GM21825 (cell line): ENCODE measurements around the gene TMEM123.

Source experiments
- ATAC-seq: cut with Tn5 transposase; IDR thresholded peaks from one replicate; pipeline ENCODE4 v1.9.1; 2021; ENCODE audit warnings: mild to moderate bottlenecking, moderate library complexity; ENCODE audit not compliant: unreplicated experiment

TMEM123 gene, protein sequence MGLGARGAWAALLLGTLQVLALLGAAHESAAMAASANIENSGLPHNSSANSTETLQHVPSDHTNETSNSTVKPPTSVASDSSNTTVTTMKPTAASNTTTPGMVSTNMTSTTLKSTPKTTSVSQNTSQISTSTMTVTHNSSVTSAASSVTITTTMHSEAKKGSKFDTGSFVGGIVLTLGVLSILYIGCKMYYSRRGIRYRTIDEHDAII

DNA sequence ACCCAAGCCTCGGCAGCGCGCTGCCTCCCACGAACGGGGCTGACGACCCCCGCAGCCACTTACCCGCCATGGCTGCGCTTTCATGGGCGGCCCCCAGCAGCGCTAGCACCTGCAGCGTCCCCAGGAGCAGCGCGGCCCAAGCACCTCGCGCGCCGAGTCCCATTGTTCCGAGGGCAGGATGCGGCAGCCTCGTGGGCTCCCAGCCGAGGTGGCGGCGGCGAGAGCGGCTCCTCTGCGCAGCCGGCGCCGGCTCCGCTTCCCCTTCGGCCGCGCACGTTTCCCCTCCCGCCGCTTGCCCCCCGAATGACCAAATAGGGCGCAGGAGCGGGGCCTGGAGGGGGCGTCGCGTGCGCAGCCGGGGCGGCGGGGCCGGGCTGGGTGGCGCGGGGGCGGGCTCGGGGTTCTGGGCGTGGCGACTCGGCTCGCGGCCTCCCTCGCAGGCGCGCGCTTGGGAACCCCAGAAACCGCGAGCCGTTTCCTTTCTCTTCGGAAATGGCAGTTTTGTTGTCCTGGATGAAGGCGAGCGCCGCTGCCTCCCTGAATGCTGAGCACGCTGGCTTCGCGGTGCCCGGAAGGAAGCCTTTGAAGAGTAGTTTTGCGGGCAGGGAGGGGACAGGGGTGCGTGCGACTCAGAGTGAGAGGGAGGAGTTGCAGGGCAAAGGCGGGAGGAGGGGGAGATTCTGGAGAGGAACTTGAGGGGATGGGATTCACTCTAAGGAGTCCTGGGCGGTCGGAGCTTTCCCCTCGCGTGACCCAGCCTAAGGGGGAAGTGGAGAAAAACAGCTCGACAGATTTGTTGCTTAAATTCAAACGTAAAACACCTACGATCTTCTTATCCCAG lies at the start of gene TMEM123:
Gene TMEM123 (minus strand): TSS at position 305 of the 841 bp plus-strand sequence. CDS start 142 bp downstream, at position 163.
- peak; percentile 63 for ATAC-seq

DNA sequence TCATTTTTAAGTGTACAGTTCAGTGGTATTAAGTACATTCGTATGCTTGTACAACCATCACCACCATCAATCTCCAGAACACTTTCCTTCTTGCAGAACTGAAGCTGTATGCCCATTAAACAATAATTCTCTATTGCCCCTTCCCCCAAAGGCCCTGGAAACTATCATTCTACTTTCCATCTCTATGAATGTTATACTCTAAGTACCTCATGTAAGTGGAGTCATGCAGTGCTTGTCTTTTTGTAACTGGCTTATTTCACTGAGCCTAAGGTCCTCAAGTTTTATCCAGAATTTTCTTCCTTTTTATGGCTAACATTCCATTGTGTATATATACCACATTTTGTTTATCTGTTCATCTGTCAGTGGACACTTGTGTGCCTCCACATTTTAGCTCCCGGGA lies 48.3 kb upstream of the TMEM123 start:
- ATAC-seq: no peak

GRCh38 chr11:102499931-102500330 lies 47.4 kb upstream of the TMEM123 start:
- ATAC-seq: no peak

- no peak for ATAC-seq
Measured at GRCh38 chr11:102499151-102499550, 46.6 kb upstream of the TMEM123 start.

DNA sequence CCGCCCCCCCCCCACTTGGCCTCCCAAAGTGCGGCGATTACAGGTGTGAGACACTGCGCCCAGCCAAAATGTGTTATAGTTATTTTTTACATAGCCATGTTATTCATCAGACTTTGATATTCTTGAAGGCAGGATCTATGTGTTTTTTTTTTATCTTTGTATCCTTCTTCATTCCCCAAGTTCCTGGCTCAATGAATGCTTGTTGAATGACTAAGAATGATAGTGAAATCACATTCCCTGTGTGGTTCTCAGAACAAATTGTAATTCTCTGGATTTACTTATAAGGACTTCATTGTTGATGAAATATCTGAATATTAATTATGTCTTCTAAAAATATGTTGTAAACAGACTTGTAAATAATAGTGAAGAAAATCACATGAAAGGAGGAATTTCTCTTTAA lies 44.5 kb upstream of the TMEM123 start:
- no peak for ATAC-seq

DNA sequence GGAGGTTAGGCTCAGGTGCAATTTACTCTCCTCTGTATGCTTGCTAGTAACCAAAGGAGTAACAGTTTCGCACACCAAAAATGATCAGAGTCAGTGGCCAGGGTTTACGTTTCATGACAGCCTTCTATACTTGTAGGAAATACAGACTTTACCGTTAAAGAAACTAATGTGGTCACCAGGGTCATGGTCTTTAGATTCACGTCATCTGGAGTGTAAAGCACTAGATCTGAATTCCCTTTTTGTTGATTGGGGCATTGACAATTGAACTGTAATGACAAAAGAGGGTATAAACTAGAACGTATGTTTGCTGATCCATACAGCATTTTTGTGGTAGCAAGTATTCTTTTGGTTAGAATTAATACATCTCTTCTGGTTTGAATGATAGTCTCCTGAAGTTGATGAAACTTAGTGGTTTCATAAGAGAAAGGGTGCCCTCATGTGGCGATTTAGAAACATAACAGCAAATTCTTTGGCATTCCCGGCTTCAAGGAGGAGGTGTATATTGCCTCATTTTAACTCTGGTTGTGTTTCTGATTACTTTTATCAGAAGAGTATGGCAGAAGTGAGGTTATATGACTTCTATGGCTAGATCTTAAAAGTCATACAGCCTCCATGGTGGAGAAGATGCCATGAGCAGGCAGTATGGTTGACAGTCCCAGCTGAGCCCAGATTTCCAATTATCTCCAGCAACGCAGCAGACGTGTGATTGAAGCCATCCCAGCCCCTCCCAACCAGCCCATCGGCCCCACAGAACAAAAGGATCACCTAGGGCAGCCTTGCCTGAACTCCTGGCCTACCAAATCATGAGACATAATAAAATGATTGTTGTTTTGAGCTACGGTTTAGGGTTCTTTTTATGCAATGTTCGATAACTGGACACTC lies 42.8 kb upstream of the TMEM123 start:
- ATAC-seq: peak; percentile 95

DNA sequence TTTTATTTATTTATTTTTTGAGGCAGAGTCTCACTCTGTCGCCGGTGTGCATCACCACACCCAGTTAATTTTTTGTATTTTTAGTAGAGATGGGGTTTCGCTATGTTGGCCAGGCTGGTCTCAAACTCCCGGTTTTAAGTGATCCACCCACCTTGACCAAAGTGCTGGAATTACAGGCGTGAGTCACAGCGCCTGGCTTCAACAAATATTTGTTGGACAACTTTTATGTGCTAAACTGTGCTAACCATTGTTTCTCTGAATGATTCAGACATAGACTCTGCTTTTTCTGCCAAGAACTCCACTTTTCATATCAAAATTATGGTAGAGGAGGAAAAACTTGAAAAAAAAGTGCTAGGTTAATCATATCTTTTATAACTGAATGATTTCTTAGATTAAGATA lies 41.7 kb upstream of the TMEM123 start:
- no peak for ATAC-seq

DNA sequence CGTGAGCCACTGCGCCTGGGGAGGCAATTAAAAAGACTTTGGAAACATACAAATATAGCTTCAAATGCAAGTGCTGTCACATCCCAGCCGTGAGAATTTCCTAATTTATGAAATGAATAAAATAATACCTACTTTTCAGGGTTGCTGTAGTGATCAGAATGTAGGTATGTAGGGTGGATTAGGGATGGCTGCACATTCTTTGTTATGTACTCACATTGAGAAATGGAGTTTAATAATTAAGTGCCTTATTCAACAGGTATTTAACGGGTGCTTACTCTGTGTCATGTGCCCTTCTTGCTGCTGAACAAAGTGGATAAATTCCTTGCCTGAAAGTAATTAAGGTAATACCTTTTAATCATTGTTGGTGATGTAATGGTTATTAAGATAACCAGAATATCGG lies 41.0 kb upstream of the TMEM123 start:
- ATAC-seq: no peak

GRCh38 chr11:102491969-102492368 lies 39.4 kb upstream of the TMEM123 start:
- no peak for ATAC-seq

DNA sequence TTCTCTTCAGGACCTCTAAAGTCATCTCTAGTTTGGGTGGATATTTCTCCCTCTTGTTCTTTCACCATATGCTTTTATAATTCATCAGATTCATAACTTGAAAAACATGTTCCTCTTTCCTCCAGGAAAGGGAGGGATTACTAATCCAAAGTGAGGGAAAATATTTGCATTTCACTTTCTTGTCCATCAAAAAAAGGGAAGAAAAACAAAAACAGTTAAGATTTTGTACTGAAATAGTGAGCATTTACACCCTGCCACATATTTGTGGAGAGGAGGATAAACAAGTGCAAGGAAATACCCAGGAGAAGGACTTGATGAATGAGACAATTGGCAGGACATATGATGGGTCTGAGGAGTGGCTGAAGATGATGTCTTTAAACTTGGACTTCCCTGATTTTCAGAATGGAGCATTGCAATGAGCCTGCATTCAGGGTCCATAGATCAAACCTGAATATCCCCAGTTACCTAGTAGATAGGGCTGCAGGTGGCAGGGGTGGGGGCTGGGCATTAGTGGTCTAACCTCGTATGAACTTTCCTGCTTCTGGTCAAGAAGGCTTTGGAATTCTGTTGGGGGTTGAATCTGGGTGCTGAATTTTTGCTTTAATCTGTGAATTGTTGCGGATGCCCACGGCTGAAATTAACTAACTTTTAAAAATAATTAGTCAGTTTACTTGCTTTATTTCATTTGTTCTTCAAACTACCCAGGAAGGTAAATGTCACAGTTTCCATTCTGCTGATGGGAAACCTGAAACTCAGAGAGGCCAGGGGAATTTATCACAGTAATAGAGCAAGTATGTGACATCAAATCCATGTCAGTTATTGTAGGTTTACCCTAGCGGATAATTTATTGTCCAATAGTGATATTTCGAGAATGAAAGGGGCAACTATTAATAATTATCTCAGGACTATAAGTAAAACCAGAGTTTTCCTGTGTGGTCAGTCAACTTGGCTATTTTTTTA lies 36.9 kb upstream of the TMEM123 start:
- ATAC-seq: no peak

GRCh38 chr11:102488208-102488607 lies 35.6 kb upstream of the TMEM123 start:
- ATAC-seq: peak; percentile 77

- no peak for ATAC-seq
Measured at GRCh38 chr11:102487214-102487613, 34.6 kb upstream of the TMEM123 start.

DNA sequence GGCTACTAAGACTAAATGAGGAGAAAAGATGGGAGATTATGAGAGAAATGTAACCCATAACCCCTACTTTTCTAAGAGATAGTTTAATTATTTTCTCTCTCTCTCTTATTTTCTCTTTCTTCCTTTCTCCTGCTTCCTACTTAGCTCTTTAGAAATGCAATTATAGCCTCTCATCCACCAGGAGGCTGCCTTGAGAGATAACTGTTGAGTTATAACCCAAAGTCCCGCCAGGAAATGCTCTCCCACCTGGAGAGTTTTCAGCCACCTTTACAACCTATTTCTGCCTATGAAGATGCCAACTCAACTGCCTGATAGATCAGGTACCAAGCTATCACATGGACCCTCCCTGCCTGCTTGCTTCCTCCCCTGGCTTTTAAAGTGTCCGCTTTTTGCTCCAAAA lies 34.0 kb upstream of the TMEM123 start:
- no peak for ATAC-seq

GRCh38 chr11:102485095-102485722 lies 32.6 kb upstream of the TMEM123 start:
- no peak for ATAC-seq

GRCh38 chr11:102482433-102482832 lies 29.9 kb upstream of the TMEM123 start:
- ATAC-seq: no peak

- no peak for ATAC-seq
Measured at GRCh38 chr11:102479733-102480132, 27.2 kb upstream of the TMEM123 start.

DNA sequence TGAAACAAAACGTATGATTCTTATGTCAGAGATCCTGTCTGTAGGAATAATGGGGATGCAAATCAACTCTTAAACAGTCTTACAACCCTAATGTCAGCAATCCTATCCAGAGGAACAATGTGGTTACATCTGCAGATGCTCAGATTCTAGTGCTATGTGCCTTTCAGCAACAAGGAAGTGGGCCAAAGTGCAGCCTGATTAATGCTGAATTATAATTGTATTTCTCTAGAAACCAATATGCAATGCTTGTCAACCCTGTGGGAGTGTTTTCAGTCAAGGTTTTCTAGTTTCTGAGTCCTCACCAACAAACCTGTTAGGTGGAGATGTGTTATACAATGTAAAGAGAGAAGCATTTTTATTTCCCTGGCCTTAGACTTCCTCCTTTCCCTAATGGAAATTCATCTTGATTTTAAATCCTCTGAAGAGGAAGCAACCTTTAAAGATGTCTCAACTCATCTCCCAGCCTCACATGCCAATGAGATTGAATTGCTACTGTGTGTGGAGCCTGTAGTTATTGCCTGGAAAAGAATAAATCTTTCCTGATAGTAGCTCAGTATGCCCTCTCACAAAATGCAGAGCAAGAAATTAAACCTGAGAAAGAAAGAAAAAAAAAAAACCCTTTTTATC lies 26.2 kb upstream of the TMEM123 start:
- no peak for ATAC-seq

GRCh38 chr11:102476812-102477211 lies 24.2 kb upstream of the TMEM123 start:
- ATAC-seq: peak; percentile 30

DNA sequence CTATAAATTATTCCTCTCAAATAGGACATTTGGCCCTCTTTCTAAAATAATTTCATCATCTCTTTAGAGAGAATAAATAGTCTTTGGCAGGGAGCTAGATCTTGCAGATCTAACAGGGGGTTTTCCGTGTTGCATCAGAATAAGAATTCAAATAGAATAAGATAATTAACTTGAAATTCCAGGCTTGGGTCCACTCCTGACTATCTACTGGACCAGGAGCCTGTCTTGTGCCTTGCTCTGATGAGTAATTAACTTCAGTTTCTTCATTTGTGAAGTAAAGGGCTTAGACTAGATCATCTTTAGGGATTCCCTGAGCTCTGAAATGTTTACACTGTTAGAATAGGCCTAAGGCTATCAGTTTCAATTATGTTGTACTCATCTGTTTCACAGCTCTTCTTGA lies 23.5 kb upstream of the TMEM123 start:
- no peak for ATAC-seq
